GM19023 (cell line): ENCODE results near the gene CDK12.

Experiments used
- ATAC-seq: cut with Tn5 transposase; IDR thresholded peaks from one replicate; pipeline ENCODE4 v1.9.1; 2021; ENCODE audit warnings: mild to moderate bottlenecking, moderate library complexity; ENCODE audit not compliant: unreplicated experiment

The CDK12 gene

DNA sequence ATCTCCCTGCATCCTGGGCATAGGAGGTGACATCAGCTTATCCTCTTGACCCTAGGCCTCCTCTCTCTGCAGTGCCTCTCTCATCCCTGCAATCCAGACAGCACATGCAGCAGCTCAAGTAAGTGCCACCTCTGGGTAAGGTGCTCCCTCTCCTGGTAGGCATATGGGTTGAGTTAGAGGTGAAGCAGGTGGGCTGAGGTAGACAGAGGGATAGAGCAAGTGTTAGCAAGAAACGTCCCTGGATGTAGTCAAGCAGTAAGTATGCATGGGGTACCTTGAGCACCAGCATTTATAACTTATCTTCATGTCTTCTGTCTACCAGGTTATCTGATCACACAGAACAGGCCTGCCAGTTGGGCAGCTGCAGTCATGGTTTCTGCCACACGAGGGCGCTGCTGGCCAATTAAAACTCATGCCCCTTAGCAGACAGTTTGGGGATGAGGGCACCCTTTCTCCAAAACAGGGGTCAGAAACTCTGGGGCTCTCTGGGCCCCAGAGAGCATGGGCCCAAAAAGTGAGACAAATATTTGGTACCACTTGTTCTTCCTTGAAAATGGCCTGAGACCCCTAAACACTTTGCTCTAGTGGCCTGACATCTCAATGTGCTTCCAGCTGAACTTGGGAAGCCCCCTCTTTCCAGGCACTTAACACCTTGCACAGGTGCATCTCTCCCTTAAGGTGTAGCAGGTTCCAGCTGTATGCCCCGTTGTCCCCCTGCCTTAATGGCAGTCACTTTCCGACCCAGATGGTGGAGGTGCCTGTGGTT lies 86.6 kb downstream of the CDK12 start:
- no peak for ATAC-seq

DNA sequence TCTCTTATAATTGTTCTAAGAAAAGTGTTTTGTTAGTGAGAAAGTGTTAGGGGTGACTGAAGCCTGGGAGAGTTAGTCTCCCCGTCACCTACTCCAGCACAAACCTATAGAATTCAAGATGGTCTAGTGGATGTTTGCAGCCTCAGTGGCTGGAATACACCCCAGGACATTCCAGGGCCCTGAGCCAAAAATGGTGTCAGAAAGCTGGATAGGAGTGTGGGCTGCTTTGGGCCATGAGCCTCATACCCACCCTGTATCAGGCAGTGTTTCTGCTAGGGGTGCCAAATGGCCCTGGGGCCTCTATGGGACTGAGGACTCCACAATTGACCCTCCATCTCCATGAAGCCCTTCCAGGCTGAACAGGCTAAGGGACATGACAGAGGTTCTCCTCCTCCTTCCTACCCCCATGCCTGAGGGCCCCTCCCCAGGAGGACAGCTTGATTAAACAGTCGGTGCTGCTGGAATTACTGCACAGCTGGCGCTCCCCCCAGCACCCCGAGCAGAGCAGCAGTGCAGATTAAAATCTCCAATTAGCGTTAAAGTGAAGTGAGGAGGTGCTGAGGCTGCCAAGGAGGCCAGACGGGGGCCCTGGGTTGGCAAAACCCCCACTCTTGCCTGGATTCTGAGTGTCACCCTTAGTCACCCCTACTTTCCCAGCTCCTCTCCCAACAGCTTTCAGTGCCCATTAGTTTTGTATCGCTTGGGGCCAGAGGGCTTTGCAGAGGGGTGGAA lies 87.4 kb downstream of the CDK12 start:
- ATAC-seq: no peak

DNA sequence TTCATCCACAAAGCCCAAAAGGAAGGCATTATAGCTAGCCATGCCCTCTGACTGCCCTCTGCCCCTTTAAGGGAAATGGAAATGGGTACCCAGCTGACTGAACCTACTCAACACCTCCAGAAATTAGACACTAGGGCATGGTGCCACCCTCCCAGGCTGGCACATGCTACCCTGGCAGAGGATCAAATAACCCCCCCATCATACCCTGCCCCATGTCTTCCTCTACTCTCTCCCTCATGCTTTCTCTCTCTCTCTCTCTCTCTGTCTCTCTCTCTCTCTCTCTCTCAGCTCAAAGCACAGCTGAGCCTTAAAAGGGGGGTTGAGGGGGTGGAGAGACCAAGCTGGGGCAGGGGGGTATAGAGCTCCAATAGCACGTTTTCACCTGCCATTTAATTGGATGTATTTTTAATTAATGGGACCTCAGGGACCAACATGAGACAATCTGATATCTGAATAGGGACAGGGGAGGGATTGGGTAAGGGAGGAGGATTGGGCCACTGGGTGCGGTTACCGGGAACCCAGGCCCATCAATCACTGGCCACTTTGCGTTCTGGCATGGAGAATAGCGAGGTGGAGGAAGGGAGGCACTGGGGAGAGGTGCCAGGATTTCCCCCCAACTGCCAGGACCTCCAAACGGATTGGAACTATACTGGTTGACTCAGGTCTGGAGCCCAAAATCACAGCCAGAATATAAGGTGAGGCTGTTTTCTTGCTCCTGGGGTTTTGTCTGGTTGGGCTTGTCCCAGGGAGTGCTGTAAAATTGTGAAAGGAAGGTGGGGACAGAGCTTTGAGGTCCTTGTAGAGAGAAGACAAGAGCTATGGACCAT lies 88.7 kb downstream of the CDK12 start:
- no peak for ATAC-seq

DNA sequence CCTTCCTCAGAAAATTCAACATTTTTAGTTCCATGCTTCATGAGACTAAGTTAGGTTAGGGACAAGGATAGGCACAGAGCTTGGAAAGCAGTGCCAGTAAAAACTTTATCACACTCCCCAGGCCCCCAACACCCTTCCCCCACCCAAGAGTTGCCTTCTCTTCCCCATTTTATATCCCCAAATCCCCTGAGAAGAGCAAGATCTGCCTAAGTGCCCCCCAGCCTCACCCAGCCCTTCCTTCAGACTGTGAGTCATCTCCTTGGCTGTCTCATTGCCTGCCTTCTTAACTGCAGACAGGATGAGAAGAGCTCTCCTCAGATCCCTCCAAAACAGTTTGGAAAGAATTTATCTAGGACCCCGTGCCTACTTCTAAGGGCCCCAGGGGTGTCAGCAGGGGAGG lies 90.6 kb downstream of the CDK12 start:
- no peak for ATAC-seq

DNA sequence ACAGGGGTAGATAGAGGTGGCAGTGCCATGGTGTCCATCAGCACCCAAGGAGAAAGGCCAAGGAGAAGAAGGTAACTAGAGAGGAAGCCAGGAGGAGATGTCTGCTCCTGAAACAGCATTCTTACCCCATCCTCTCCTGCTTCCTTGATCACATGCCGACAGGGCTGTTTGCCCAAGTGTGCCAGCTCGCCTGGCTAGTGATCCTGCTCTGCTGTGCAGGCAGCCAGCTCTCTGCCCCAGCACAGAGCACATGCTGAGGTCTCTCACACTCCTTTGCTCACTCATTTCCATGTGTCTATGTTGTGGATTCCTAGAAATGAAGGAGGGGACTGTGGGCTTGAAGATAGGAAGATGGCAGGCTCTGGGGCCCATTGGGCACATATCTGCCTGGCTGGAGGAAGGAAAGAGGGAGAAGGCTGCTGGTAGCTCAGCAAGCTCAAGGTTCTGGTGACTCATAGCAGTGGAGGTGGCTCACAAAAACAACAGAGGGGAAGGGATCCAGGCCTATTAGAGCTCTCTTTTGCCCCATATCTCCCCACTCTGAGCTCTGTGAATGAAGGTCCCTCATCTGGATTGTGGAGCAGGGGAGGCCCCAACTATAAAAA lies 92.2 kb downstream of the CDK12 start:
- no peak for ATAC-seq

DNA sequence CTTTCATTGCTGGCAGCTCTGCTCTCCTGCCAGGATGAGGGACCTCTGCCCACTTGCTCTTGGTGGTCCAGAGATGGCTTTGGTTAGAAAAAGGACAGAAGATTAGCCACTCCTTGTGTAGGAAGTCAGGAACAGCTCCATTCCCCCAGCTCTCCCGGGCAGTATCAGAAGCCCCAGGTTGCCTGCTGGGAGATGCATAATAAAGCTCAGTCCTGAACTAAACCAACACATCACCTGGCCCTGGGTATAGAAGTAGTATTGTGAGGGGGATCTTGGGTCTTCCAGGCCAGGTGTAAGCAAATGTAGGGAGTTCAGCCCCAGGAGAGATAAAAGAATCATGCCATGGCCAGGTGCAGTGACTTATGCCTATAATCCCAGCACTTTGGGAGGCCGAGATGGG lies 94.1 kb downstream of the CDK12 start:
- no peak for ATAC-seq

DNA sequence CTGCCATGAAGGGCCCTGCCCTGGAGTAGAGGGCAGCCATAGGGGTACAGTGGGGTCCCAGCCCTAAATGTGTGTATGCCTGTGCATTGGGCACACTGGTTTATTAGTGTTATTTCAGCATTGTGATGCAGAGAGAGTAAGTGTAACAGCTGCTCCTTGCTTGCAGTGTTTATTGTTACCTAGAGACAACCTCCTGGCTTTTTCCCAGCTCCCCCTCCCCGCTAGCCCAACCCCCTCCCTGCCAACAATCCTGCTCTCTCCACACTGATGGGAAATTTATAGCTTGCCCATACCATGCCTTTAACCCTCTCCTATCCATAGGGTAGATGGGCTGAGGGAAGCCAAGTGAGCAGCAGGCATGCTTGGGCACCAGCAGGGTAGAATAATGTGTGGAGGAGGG lies 95.1 kb downstream of the CDK12 start:
- ATAC-seq: no peak

DNA sequence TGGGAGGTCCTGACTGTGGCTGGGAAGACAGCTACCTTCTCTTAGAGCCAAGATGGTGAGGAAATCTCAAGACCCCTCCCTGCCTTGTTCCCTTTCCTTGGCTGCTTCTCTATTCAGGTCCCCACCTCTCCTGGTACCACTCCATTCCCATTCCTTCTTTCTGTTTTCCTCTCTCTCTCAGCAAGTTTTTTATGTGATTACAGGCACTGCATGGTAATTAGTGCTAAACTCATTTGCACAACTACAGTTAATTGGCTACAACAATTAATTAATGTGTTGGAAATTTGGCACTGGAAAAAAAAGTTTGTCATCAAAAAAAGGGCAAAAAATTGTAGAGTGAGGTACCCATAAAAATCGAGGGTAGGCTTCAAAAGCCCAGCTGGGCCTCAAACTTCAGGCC lies 101.1 kb downstream of the CDK12 start:
- ATAC-seq: no peak

DNA sequence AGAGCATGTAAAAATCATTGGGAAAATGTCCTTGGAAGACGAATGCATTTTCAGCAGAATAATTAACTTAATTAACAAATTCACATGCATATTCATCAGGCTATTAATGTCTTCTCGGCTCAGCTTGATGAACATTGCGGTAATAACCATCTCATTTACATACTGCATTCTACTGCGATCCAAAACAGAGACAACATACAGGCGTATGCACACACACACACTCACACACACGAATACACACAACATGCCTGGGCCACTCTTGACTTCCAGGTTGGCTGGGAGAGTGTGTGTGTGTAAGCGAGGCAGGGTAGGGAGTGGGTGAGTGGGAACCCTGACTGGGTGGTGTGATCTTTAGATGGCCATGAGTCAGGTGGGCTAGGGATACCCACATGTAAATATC lies 101.7 kb downstream of the CDK12 start:
- no peak for ATAC-seq

DNA sequence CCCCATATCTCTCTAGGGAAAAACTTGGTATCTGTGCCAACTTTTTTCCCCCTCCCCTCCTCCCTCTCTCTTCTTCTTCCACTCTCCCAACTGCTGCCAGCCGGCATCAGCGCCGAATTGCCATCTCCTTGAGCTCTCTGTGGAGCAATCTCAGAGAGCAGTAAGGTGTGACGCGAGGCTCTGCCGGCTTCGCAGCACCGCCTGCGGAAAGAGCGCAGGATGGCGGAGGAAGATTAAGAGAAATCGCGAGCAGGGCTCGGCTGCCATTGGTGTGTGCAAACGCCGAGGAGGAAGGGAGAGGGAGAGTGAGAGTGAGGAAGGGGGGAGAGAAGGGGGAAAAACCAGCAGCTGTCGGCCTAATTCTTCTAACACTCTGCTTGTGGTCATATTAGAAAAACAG lies 102.2 kb downstream of the CDK12 start:
- no peak for ATAC-seq

DNA sequence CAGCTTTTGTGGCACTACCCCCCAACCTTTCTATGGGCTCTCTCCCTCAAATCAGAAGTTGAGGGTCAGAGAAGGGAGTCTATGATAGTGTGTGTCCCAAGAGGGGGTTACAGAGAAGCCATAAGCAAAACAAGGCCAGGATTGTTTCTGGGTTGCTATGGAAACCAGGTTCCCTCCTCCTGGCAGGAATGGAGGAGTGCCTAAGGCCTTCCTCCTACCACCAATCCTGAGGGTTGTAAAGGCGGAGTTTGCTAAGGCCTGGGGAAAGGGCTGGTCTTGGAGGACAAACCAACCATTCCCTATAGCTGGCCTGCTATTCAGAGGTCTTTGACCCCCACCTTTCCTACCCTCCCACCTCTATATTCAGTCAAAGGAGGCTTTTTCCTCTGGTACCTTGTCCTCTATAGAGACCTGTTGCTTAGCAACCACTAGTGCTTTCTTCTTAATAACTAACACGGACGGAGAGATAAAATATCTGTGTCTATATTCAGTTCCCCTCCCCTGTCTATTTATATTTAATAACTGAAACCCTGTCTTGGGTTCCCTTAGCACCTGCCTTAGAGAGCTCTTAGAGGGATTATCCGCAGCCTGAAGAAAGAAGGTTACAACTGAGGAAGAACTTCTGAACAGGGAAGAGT lies 103.0 kb downstream of the CDK12 start:
- ATAC-seq: no peak

DNA sequence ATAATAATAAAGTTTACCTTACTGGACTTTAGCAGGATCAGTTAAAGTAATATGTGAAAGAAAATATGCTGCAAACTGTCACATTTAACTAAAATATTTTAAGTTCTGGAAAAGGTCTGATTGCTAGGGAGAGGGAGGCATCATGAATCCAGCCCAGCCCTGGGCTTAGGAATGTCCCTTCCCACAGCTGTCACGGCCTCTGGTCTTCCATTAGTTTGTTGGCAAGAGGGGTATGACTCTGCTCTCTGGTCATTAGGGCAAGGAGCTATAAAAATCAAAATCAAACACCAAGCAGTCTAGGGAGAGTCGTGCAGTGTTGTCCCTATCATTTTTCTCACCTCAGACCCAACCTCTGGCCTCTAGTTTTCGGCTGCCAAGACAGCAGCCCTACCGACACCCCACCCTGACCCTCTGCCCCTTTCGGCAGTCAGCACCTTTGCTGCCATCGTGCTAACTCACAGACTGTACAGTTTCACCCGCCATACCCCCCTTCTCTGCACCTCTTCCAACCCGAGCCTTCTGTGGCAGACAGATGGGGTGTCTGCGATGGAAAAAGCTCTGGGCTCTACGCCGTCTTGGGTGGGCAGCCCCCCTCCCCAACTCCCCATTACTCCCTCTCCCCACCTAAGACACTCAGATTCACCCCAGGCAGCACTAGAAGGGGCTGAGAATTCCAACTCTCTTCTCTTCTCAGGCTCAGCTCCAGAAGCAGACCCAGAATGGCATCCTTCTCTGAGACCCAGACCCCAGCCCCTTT lies 105.0 kb downstream of the CDK12 start:
- no peak for ATAC-seq

DNA sequence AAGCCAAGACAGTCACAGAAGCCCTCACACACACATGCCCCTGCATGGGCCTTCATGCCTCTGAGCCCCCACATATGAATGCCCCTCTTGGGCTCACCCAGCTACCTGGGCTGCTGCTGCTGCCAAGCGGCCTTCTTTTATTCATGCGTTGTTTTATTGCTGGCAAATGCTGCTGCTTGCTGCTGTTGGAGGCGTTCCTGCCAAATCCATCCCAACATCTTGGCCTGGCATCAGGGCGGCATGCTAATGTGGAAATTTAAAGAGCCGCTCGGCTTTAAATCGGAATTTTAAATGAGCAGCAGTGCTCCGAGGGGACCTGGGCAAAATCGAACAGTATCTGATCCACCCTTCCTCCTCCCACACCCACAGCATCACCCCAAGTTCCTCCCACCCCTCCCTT lies 107.4 kb downstream of the CDK12 start:
- no peak for ATAC-seq

DNA sequence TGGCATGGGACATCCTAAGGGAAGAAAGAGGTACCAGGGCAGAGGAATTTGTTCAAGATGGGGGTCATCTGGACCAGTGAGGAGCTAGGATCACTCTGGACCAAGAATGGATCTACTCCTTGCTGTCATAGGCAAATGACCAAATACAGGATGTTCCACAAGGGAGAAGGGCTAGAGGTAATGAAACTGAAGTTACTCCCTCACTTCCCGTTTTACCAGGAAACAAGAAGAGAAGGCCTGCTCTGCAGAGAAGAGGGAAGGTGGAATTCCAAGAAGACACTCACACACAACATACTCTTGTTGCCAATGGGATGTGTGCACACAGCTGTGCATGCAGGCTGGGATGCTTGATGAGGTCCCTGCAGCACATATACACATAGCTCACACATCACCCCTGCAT lies 107.8 kb downstream of the CDK12 start:
- ATAC-seq: no peak

DNA sequence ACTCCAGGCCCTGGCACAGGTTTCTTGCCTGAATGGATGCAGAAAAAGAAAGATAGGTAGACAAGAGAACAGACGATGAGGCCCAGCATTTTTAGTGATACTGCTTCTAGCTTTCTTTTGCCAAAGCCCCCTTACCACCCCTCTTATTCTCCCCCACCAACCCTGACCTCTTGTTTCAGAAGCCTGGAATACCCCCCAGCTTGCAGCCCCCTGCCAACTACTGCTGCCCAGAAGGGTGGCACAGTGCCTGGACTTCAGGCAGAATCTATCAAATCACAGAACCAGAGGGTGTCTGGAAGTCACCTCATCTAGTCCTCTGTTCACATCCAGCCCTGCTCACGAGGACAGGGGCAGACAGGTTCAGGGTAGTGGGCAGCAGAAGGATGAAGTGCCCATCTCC lies 110.8 kb downstream of the CDK12 start:
- no peak for ATAC-seq

DNA sequence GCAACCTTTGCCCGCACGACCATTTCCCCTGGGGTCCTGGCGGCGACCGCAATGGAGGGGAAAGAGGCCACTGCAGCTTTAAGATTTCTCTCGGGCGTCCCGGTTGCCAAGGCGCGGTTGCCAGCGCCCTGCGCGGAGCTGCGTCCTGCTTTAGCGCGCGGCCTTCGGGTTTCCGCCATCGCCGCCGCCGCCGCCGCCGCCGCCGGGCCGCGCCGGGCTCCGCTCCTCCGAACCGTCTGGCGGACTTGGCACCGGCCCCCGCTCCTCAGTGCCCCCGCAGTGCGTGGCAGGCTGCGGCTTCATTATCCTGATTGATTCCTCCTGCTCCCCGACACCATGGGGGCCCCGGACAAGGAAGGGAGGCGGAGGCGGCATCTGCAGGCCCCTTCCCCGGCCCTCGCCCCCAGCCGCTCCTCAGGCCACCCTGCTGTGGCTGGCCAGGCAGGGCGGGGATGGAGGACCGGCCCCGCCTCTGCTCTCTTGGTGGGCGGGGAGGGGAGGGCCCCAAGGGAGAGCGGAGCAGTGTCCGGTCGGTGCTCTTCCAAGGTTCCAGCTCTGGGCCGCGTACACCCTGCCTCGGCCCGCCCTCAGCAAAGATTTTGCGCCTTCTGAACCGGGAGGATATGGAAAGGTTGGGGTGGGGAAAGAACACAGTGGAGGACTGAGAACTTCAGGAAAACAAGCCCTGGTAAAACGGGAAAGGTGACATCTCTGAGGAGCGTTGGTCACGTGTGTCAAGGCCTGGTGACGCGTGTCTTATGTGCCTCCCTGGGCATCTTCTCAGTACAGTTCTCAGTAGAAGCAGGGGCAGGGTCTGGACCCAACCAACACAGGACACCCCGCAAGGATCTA lies 112.4 kb downstream of the CDK12 start:
- no peak for ATAC-seq

DNA sequence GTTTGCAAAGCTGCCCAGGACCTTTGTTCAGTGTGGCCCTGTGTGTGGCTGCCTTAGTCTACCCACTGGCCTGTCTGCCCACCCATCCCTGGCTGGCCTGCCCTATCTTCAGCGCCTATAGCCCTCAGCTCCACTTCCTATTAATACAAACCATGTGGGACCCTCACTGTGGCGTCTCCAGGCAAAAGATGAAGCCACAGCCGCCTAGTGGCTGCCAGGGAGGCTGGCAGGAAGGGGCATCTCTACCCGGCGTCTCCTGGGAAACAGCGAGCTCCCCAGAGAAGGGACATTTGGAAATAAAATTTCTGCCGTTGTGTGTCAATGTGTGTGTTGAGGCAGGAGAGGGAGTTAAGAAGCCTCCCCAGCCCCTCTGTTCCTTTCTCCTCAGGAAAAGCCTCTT lies 114.9 kb downstream of the CDK12 start:
- no peak for ATAC-seq

DNA sequence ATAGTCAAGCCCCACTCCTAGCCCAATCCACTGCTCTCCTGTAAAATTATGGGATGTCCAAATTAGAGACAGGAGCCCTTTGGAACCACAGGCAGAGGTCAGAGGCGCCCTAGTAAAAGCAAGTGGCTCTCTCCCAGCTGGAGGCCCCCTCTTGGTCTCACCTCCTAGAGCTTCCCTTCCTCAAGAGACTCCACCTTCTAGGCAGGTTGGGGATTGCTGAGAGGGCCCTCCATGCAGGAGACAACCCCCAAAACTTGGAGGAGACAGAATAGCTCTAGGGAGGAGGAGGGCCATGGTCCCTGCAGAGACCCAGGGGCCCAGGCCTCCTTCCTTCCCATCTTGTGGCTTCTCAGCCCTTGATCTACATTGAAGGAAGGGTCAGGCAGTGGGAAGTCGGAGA lies 117.0 kb downstream of the CDK12 start:
- ATAC-seq: no peak
